GM03348 (cell line): Measurements from ENCODE around the gene MAK.
"Not testable (repeated sequence)": the region's sequence is repeated elsewhere in the genome, so short reads cannot be mapped to it uniquely, and the experiment has no call there.

Experiments used
- DNase-seq: peaks from one replicate; pipeline ENCODE4 v3.0.0; 2012; ENCODE audit warnings: low spot score

MAK gene

DNA sequence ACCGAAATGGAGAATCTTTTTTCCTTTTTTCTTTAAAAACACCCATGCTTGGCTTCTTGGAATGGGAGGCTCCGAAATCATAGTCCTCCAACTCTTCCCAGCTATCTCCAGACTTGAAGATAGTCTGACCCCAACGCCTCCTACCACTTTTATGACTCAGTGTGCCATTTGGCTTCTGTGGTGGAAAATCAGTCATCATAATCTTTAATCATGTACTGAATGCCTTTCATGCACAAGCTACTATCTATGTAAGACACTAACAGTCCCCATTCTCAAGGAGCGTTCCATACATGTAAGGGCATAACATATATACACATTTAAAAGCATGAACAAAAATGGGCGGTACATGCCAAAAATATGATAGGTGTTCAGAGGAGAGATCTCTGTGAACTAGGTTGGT is 46.7 kb downstream of the MAK start:
- DNase-seq, result no peak

- DNase-seq, result no peak
Measured at GRCh38 chr6:10779076-10779475, 59.3 kb downstream of the MAK start.

DNA sequence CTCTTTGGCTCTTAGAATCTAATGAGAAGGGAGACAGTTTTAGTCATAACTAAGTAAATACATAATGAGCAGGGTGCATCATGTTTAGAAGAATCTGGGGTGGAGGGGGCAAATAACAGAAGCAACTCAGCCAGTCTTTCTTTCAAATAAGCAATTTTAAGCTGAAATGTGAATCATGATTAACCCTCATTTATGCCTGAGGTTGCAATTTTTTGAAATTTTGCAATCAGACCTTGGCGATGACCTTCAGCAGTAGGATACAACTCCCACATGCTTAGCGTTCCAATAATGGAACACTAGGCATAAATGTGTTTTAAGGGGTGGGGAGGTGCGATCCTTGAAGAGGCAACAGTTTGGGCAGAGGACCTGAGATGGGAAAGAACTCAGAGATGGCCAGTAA is 60.1 kb downstream of the MAK start:
- no peak for DNase-seq

DNA sequence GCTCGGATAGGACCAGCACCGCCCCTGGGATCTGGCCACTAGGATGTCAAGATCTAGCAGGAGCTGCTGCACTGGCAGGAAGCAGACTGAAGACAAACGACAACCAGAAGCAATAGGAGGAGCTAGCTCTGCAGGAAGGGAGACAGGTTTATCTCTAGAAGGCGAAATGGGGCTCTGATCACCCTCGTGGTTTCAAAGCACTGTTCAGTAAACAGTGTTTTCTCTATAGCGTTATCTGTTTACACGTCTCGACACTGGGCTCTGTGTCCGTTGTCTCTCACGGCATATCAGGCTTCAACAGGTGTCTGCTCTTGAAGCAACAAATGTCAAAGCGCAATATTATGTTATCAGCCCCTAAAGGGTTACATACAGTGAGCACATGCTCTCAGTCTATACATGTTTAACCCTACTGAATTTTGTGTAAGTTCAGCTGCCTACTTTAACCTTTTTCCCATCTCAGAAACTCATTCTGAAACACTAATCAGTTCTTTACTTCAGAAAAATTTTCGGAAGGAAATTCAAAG is 66.9 kb downstream of the MAK start:
- no peak for DNase-seq

GRCh38 chr6:10769419-10769818 is 68.9 kb downstream of the MAK start:
- no peak for DNase-seq

DNA sequence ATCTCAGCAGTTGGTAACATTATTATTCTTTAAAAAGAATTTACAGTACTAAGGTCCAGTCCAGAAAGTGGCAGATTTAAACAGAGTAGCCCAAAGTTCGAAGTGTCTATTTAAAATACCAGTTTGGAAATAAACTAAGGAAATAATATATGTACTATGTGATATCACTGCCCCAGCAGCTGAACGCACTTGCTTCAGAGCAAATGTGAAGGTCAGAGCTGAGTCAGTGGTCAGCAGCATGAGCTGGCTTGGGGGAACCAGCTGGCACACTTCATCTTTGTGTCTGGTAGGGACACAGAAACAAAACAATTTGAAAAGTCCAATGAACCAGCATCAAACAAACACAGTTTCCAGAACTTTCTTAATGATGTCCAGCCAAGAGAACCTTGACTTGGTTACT is 75.3 kb downstream of the MAK start:
- no peak for DNase-seq

- DNase-seq, result peak; percentile 58
Measured at GRCh38 chr6:10759884-10760329, 78.4 kb downstream of the MAK start.

DNA sequence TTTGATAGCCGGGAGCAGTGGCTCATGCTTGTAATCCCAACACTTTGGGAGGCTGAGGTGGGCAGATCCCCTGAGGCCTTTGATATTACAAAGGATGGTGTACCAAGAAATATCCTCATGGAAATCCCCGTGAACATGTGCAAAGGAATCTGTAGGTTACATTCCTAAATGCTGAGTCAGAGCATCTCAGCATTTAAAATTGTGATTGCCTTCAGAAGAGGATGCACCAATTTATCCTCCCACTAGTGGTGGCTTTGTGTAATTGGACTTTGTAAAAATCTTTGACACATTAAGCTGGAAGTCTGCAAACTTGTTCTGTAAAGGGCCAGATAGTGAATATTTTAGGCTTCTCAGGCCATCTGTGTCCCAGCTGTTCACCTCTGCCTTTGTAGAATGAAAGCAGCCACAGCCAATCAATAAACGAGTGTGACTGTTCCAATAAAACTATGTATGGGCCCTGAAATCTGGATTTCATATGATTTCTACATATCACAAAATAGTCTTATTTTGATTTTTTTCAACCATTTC is 79.0 kb downstream of the MAK start:
- DNase-seq, result peak; percentile 72

GRCh38 chr6:10756085-10756484 is 82.3 kb downstream of the MAK start:
- no peak for DNase-seq

DNA sequence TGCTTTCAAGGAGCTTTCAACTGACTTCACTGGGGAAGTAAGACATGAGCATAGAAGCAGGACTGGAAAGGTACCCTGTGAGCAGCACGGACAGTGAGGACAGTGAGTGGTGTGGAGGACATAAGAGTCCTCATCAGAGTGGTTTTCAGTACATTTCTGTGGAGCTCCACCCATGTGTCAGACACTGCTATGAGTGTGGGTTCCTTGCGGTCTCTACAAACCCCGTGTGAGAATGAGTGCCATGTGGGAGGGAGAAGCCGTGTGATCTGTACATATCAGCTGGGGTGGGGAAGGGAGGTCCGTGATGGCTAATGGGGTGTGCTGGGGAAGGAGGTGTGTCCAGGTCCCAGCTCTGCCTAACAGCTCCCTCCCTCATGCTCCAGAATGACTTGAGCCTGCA is 86.6 kb downstream of the MAK start:
- not testable (repeated sequence) for DNase-seq

- DNase-seq, result not testable (repeated sequence)
Measured at GRCh38 chr6:10750568-10750967, 87.8 kb downstream of the MAK start.

DNA sequence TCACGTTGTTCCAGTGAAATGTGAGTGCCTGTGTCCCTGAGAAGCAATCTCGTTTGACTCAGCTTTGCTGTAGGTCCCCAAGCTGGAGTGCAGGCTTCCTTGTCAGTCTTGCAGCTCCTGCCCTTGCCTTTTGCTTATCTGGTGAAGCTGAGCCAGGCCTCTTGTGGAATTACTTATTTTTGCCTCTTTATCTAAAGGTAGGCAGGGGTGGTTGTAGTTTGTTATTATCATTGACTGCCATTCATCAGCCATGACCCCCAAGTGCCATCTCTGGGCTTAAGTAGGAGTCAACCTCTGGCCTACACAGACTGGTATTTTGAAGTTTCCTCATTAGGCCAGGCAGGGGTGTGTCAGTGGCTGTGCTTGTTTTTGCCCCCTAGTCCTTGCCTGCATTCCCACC is 88.6 kb downstream of the MAK start:
- DNase-seq, result no peak

DNA sequence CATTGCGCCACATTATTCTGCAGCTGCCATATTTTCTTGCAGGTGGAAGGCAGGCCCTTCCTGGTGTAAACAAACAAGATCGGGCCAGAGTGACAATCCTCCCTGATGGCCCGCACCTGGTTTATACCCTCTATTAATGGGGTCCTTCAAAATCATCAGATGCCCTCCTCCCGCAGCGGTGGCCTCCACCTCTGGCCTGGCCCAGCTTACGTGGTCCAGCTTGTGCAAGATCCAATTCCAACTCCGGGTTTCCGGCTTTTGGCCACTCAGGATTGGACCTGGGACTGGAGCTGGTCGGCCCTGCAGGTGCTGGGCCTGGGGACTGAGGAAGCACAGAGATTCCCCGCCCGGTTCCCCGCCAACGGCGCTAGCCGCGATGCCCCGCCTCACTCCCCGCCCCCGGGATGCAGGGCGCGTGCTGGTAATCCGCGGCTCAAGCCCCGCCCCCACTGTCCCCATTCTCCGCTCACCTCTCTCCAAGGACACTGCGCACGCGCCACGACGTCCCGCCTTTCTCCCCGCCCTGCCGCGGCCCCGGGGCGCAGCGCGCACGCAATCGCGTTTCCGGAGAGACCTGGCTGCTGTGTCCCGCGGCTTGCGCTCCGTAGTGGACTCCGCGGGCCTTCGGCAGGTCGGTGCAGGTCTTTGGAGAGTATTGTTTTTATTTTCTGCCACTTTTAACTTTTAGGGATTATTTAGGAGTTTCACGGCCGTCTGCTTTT is 90.9 kb downstream of the MAK start, which contains the start of gene TMEM14B:
Gene TMEM14B (plus strand): TSS at position 555 of the 722 bp plus-strand sequence. CDS start 1,441 bp downstream, outside the sequence.
- peak; percentile 100 for DNase-seq

GRCh38 chr6:10746915-10747250 is 91.5 kb downstream of the MAK start:
- DNase-seq, result no peak

- DNase-seq, result no peak
Measured at GRCh38 chr6:10745116-10745515, 93.2 kb downstream of the MAK start.

DNA sequence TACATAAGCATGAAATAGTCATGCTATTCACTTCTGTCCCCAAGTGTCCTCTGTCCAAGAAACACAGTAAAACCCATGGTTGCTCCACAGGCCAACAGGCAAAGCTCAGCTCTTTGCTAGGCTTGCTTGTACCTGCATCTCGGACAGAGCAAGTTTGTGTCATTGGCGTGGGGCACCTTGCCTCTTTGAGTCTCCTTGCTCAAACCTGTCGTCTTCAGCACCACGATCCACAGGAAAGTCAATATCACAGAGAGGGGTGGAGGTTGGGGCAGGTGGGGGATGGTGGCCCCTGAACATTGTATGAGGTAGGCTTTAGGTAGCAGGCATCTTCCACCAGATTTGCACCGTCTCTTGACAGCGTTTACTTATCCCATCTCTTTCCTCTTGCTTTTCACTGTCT is 94.8 kb downstream of the MAK start:
- no peak for DNase-seq

- no peak for DNase-seq
Measured at GRCh38 chr6:10742251-10742650, 96.1 kb downstream of the MAK start.

DNA sequence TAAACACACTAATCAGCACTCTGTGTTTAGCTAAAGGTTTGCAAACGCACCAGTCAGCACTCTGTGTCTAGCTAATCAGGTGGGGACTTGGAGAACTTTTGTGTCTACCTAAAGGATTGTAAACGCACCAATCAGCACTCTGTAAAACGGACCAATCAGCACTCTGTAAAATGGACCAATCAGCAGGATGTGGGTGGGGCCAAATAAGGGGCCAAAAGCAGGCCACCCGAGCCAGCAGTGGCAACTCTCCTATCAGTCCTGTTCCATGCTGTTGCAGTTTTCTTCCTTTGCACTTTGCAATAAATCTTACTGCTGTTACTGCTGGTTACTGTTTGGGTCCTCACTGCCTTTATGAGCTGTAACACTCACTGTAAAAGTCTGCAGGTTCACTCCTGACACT is 96.7 kb downstream of the MAK start:
- DNase-seq, result not testable (repeated sequence)

DNA sequence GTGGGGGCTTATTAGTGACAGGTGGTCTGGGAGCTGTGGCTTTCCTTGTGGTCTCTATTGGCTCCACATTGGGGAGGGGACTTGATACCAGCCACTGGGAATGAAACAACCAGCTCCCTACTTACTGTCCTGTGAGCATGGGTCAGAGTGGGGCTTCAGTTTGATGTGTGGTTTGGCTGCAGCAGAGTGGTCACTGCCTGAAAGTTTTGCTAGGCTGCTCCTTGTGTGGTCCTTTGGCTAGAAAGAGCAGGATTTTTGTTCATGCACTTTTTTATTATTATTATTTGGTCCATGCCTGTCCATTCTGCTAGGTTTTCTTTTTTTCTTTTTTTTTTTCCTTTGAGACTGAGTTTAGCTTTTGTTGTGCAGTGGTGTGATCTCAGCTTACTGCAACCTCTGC is 98.3 kb downstream of the MAK start:
- DNase-seq, result no peak

GRCh38 chr6:10736731-10737130 is 101.6 kb downstream of the MAK start:
- DNase-seq, result no peak

DNA sequence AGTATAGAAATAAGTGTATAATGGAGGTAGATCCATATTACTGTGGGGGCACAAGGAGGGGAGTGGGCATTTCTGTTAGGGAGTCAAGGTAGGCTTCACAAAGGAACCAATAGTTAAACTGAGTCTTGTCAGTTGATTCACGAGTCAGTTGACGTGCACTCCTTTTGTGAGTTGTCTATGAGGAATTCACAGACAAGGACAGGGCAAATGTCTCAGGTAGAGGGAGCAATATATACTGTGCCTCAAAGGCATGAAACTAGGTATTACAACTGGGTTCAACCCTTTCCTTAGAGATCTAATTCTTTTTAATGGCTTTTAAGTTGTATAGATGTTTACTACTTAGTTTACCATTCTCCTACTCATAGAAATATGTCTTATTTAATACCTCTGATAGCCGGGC is 104.5 kb downstream of the MAK start:
- no peak for DNase-seq

GRCh38 chr6:10733151-10733715 is 105.1 kb downstream of the MAK start:
- DNase-seq, result no peak

GRCh38 chr6:10730254-10730653 is 108.1 kb downstream of the MAK start:
- DNase-seq, result no peak

- no peak for DNase-seq
Measured at GRCh38 chr6:10725716-10726115, 112.6 kb downstream of the MAK start.
